RWPE2 (cell line): ENCODE measurements around the gene ZIC4.

Experiments
- ATAC-seq: fragments of 200-7000 bp; cut with Tn5 transposase; 3 replicates; pipeline ENCODE4 v1.9.1; 2021; ENCODE audit warnings: low read depth
- DNase-seq: peaks from one replicate; pipeline ENCODE4 v3.0.0-alpha.2; 2020; ENCODE audit warnings: low spot score
- H3K27ac ChIP-seq: fragments of 450-650 bp; 2 replicates; pipeline ENCODE4 v1.5.1; 2017; ENCODE audit warnings: mild to moderate bottlenecking; ENCODE audit not compliant: poor library complexity, severe bottlenecking
- H3K27me3 ChIP-seq: fragments of 250-450 bp; sonication (Bioruptor Pico); 2 replicates; pipeline ENCODE4 v1.5.1; 2021; ENCODE audit warnings: mild to moderate bottlenecking, moderate library complexity; ENCODE audit not compliant: insufficient read depth, poor library complexity, severe bottlenecking
- H3K36me3 ChIP-seq: fragments of 250-450 bp; sonication (Bioruptor Pico); 2 replicates; pipeline ENCODE4 v1.5.1; 2020; ENCODE audit warnings: low read depth, mild to moderate bottlenecking, moderate library complexity
- H3K4me1 ChIP-seq: fragments of 250-450 bp; sonication (Bioruptor Pico); 2 replicates; pipeline ENCODE4 v1.5.1; 2021; ENCODE audit warnings: mild to moderate bottlenecking, moderate library complexity; ENCODE audit not compliant: insufficient read depth, poor library complexity, severe bottlenecking
- H3K4me3 ChIP-seq: fragments of 250-450 bp; sonication (Bioruptor Pico); 2 replicates; pipeline ENCODE4 v1.5.1; 2021; ENCODE audit warnings: mild to moderate bottlenecking, moderate library complexity; ENCODE audit not compliant: severe bottlenecking
- H3K9me3 ChIP-seq: fragments of 250-450 bp; sonication (Bioruptor Pico); 2 replicates; pipeline ENCODE4 v1.5.1; 2021; ENCODE audit warnings: mild to moderate bottlenecking, moderate library complexity; ENCODE audit not compliant: severe bottlenecking
- TF ChIP-seq, protein P1 (sequence below): fragments of 450-650 bp; IDR thresholded peaks from one replicate; pipeline ENCODE4 v1.5.1; 2017; ENCODE audit warnings: mild to moderate bottlenecking, moderate library complexity; ENCODE audit not compliant: poor library complexity, severe bottlenecking

The ZIC4 gene

DNA sequence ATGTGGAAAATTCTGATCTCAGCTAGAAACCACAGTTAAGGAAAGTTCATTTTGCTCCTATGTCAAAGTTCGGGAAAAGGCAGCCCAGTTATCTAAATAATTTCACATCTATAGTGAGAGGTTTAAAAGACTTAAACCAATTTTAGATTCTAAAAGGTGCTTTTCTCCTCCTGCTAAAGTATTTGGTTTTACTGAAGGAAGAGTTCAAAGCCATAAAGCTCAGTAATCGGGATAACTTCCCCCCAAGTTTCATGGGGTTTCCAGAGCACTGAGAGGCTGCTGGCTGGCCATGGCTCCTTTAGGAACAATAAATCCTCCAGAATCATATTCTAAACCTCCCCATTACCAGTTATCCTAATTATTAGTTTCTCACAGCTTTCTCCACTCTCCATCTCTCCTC lies 38.2 kb downstream of the ZIC4 start:
- Histone ChIP-seq H3K9me3 (no peaks in the 10 kb centered on the region), H3K27ac (no peak overlapping the region), H3K27me3 (peaks cover 94% of the 10 kb centered on the region), H3K4me1 (no peaks in the 10 kb centered on the region), H3K36me3 (no peaks in the 10 kb centered on the region), H3K4me3 (no peak overlapping the region)
- DNase-seq (no peak), ATAC-seq (no peak)
- TF ChIP-seq, protein P1, sequence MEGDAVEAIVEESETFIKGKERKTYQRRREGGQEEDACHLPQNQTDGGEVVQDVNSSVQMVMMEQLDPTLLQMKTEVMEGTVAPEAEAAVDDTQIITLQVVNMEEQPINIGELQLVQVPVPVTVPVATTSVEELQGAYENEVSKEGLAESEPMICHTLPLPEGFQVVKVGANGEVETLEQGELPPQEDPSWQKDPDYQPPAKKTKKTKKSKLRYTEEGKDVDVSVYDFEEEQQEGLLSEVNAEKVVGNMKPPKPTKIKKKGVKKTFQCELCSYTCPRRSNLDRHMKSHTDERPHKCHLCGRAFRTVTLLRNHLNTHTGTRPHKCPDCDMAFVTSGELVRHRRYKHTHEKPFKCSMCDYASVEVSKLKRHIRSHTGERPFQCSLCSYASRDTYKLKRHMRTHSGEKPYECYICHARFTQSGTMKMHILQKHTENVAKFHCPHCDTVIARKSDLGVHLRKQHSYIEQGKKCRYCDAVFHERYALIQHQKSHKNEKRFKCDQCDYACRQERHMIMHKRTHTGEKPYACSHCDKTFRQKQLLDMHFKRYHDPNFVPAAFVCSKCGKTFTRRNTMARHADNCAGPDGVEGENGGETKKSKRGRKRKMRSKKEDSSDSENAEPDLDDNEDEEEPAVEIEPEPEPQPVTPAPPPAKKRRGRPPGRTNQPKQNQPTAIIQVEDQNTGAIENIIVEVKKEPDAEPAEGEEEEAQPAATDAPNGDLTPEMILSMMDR, result no peak

- Histone ChIP-seq H3K27ac (no peak overlapping the region), H3K4me1 (no peaks in the 10 kb centered on the region), H3K27me3 (peaks cover 94% of the 10 kb centered on the region), H3K36me3 (no peaks in the 10 kb centered on the region), H3K9me3 (no peaks in the 10 kb centered on the region), H3K4me3 (no peak overlapping the region)
- ATAC-seq (no peak), DNase-seq (no peak)
- TF ChIP-seq, protein P1, result no peak
Observed at GRCh38 chr3:147367676-147368075, 38.7 kb downstream of the ZIC4 start.

DNA sequence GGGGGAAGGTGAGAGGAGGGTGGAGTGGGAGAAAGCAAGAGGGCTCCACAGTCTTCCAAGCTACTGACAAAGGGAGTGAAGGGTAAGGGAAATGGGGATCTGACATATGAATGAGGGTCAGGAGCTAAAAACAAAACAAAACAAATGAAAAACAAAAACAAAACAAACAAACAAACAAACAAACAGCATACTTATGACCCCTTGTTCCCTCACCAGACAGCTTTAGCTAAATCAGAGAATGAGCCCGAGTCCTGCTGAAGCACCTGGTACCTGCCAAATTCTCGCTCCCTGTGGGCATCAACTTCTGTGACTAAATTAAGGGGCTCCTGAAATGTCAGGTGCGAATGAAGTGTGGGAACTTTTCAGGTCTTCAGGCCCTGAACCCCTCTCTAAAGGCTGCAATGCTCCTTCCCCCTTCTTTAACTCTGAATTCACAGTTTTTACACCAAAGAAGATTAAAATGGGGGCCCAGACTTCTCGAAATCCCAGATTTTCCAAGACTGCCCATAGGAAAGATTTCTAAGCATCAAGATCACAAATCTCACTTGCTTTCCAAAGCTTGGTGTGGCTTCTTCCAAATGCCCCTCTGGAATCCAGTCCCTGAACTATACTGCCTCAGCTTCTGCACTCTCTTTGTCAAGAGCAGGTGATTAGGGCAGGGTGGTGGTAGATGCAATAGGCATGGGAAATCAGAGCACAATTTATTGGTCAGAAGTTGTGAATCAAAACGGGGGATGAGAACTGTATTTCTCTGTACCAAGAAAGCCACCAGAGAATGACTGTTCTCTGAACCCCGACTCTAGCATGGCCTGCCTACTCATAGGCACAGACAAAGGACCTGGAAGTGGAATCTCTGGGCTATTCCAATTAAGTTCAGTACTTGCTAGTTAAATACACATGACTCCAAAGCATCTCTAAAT lies 40.9 kb downstream of the ZIC4 start:
- Histone ChIP-seq H3K27me3 (peaks cover 94% of the 10 kb centered on the region), H3K4me3 (no peak overlapping the region), H3K9me3 (no peaks in the 10 kb centered on the region), H3K36me3 (no peaks in the 10 kb centered on the region), H3K4me1 (no peaks in the 10 kb centered on the region), H3K27ac (no peak overlapping the region)
- TF ChIP-seq, protein P1, result no peak
- ATAC-seq (no peak), DNase-seq (no peak)

- Histone ChIP-seq H3K27me3 (peaks cover 94% of the 10 kb centered on the region), H3K36me3 (no peaks in the 10 kb centered on the region), H3K27ac (no peak overlapping the region), H3K4me3 (no peak overlapping the region), H3K9me3 (no peaks in the 10 kb centered on the region), H3K4me1 (no peaks in the 10 kb centered on the region)
- TF ChIP-seq, protein P1, result no peak
- ATAC-seq (no peak), DNase-seq (no peak)
Observed at GRCh38 chr3:147364771-147365170, 41.6 kb downstream of the ZIC4 start.
